H1 (cell line): Measurements from ENCODE around the gene CREB3L1. TPM values are rescaled to one million over a fixed set of nuclear protein-coding genes. Genes with fewer than 3 reads are reported as not detected.

Source experiments
- BRCA1 ChIP-seq: IDR thresholded peaks from 2 replicates; pipeline ENCODE4 v1.6.1; 2012; ENCODE audit warnings: low read depth, low read length, improper control_type of control experiment
- CBX5 ChIP-seq: fragments of 300-800, 300-1000 bp; sonication (generic); IDR thresholded peaks from 2 replicates; pipeline ENCODE4 v1.7.1; 2016; ENCODE audit warnings: antibody characterized with exemption, low read length, low read depth
- CHD7 ChIP-seq: fragments of 300-600 bp; sonication (generic); IDR thresholded peaks from 2 replicates; pipeline ENCODE4 v1.7.1; 2012; ENCODE audit warnings: low read length, moderate library complexity, mild to moderate bottlenecking, inconsistent platforms; ENCODE audit not compliant: insufficient replicate concordance
- GTF2F1 ChIP-seq: IDR thresholded peaks from 2 replicates; pipeline ENCODE4 v1.6.1; 2012; ENCODE audit warnings: low read depth, low read length, improper control_type of control experiment, borderline replicate concordance
- HDAC6 ChIP-seq: IDR thresholded peaks from one replicate; pipeline ENCODE4 v1.7.1; 2012; ENCODE audit warnings: low read depth, mild to moderate bottlenecking, inconsistent platforms, low read length, moderate library complexity
- KDM4A ChIP-seq: IDR thresholded peaks from one replicate; pipeline ENCODE4 v1.7.1; 2012; ENCODE audit warnings: low read depth, mild to moderate bottlenecking, moderate library complexity, low read length, inconsistent platforms; ENCODE audit not compliant: severe bottlenecking
- NRF1 ChIP-seq: IDR thresholded peaks from 2 replicates; pipeline ENCODE4 v1.6.1; 2011; ENCODE audit warnings: mild to moderate bottlenecking, low read depth, low read length, improper control_type of control experiment
- POLR2A ChIP-seq, 2 experiments: IDR thresholded peaks; 1 replicate in 1 of 2; 2 replicates in 1 of 2; pipeline ENCODE4 v1.6.1; 2011; ENCODE audit warnings: low read depth in 2 of 2, low read length in 2 of 2, mild to moderate bottlenecking in 2 of 2; ENCODE audit errors: control extremely low read depth in 1 of 2
- RNF2 ChIP-seq: fragments of 200-900, 300-1000 bp; sonication (generic); IDR thresholded peaks from 2 replicates; pipeline ENCODE4 v1.7.1; 2016; ENCODE audit warnings: borderline replicate concordance, low read depth, mild to moderate bottlenecking, antibody characterized with exemption, low read length; ENCODE audit not compliant: poor library complexity, severe bottlenecking; ENCODE audit errors: missing control alignments
- SRF ChIP-seq: IDR thresholded peaks from 2 replicates; pipeline ENCODE4 v1.6.1; 2011; ENCODE audit warnings: mild to moderate bottlenecking, low read depth, low read length, moderate library complexity
- polyA plus RNA-seq, 7 experiments: library from polyadenylated mRNA; depleted of rRNA in 3 of 7; stranded (reverse) in 5 of 7; unstranded in 2 of 7; fragments of >200 nt in 5 of 7; fragments of 200-250 nt in 2 of 7; gene quantifications; 1 replicate in 5 of 7; 2 replicates in 1 of 7; 4 replicates in 1 of 7; pipeline versions ENCODE4 v1.2.1 to v1.2.3, GENCODE V29; 2011 to 2013; ENCODE audit warnings: missing spikeins in 2 of 7, mixed read lengths in 2 of 7
- total RNA-seq: library from RNA; stranded (reverse); fragmentation: NEBNext Ultra II Directional; extraction: Animal tissue kit (Norgen Biotek cat#: 25700); gene quantifications from 2 replicates; pipeline ENCODE4 v1.2.1, GENCODE V29; 2021

The CREB3L1 gene
- total and polyA plus RNA-seq, 2 of the 8 experiments (the other 6 are each of a cell fraction or from before 2014, with no cell fraction given), result 4.1 to 12.7 TPM

- TF ChIP-seq CHD7 (no peak), KDM4A (peak; percentile 65), NRF1 (no peak), GTF2F1 (no peak), SRF (no peak), HDAC6 (no peak), POLR2A (IDR thresholded peaks at IDR 0.05; ENCODE audit: control extremely low read depth in 1 of 2, low read depth in 2 of 2, low read length in 2 of 2) (peak in 1 of 2 experiments; percentile 48; a peak in 1 of 3 replicates), CBX5 (no peak), BRCA1 (no peak), RNF2 (no peak)
Observed at GRCh38 chr11:46238967-46239800, 38.3 kb upstream of the CREB3L1 start (continued).
